Measurements from ENCODE around the gene ATP23. TPM values are rescaled to one million over a fixed set of nuclear protein-coding genes. Genes with fewer than 3 reads are reported as not detected.

Gene ATP23
- polyA plus RNA-seq, 12 donors, result 4.6 to 14.1 (median 11.4) TPM; not detected in 1

GRCh38 chr12:57906821-57907220 lies 34.5 kb upstream of the ATP23 start:
- DNase-seq, result no peak

GRCh38 chr12:57907281-57907680 lies 34.1 kb upstream of the ATP23 start:
- DNase-seq, result no peak

- DNase-seq, result no peak
Observed at GRCh38 chr12:57908511-57908910, 32.9 kb upstream of the ATP23 start.

GRCh38 chr12:57909056-57909455 lies 32.3 kb upstream of the ATP23 start:
- no peak for DNase-seq

GRCh38 chr12:57909611-57910010 lies 31.8 kb upstream of the ATP23 start:
- no peak for DNase-seq

- no peak for DNase-seq
Observed at GRCh38 chr12:57918147-57918546, 23.2 kb upstream of the ATP23 start.

GRCh38 chr12:57927086-57927485 lies 14.3 kb upstream of the ATP23 start:
- no peak for DNase-seq

GRCh38 chr12:57929092-57929830 lies 12.1 kb upstream of the ATP23 start:
- no peak for DNase-seq

- DNase-seq, result no peak
Observed at GRCh38 chr12:57934819-57935218, 6.5 kb upstream of the ATP23 start.

GRCh38 chr12:57935331-57935730 lies 6.0 kb upstream of the ATP23 start:
- no peak for DNase-seq

- peak; percentile 92 for DNase-seq
Observed at GRCh38 chr12:57935839-57936512, 5.4 kb upstream of the ATP23 start.

- DNase-seq, result no peak
Observed at GRCh38 chr12:57936513-57936883, 4.9 kb upstream of the ATP23 start.

GRCh38 chr12:57939291-57939690 lies 2.1 kb upstream of the ATP23 start:
- no peak for DNase-seq

- no peak for DNase-seq
Observed at GRCh38 chr12:57940052-57940914, 1.1 kb upstream of the ATP23 start.

- DNase-seq, result no peak
Observed at GRCh38 chr12:57940915-57941164, 527 bp upstream of the ATP23 start.

GRCh38 chr12:57943438-57944080 lies 2.2 kb downstream of the ATP23 start:
- no peak for DNase-seq

GRCh38 chr12:57944313-57945023 lies 3.1 kb downstream of the ATP23 start:
- no peak for DNase-seq

GRCh38 chr12:57952766-57953165 lies 11.4 kb downstream of the ATP23 start:
- no peak for DNase-seq

GRCh38 chr12:57954768-57955167 lies 13.4 kb downstream of the ATP23 start:
- no peak for DNase-seq

GRCh38 chr12:57958061-57958657 lies 16.8 kb downstream of the ATP23 start:
- no peak for DNase-seq

- no peak for DNase-seq
Observed at GRCh38 chr12:57964421-57964820, 23.1 kb downstream of the ATP23 start.
